ENCODE data around the gene BMP2K. TPM values are rescaled to one million over a fixed set of nuclear protein-coding genes. Genes with fewer than 3 reads are reported as not detected.

Gene BMP2K
- total and polyA plus RNA-seq, 2 of the 8 experiments (the other 6 are each of a cell fraction or from before 2014, with no cell fraction given) = 15.6 to 24.1 TPM

DNA sequence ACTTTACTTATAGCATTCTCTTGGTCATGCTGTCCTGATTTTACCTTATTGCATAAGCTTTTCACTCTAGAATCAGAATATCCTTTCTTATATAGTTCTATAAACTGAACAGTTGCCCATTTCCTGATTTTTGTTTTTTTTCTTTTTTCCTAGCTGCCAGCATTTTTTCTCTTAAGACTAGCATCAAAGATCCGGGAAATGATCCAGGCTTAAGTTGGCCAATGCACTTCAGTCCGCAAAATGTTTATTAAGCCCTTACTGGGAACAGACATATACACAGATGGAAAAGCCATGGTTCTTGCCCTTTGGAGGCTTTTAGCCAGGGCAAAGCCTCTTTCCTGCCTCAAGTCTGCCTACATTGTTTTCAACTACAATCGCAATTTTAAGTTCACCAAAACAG, 10.1 kb upstream of the BMP2K start (continued):
- no peak for TF ChIP-seq HDAC2 (IDR thresholded peaks at IDR 0.05; ENCODE audit: borderline replicate concordance in 1 of 2, low read depth in 2 of 2, low read length in 2 of 2)
- no peak for TF ChIP-seq NANOG (IDR thresholded peaks at IDR 0.05; ENCODE audit: insufficient read depth, low read depth, low read length, poor library complexity, severe bottlenecking)
